ENCODE results near the gene FIS1.
"Not testable (repeated sequence)": the region's sequence is repeated elsewhere in the genome, so short reads cannot be mapped to it uniquely, and the experiment has no call there.

The FIS1 gene

GRCh38 chr7:101273206-101273605 is 28.3 kb upstream of the FIS1 start:
- peaks cover 11% of the 10 kb centered on the region for H3K27me3 Mint-ChIP-seq (ENCODE audit: low read depth)
- no peaks in the 10 kb centered on the region for H3K36me3 Mint-ChIP-seq (ENCODE audit: low read depth)
- no peak overlapping the region for H3K4me3 Mint-ChIP-seq
- H3K27ac Mint-ChIP-seq, result no peak overlapping the region
- no peaks in the 10 kb centered on the region for H3K4me1 Mint-ChIP-seq (ENCODE audit: low read depth)
- H3K9me3 Mint-ChIP-seq, result no peaks in the 10 kb centered on the region

GRCh38 chr7:101271021-101271420 is 26.1 kb upstream of the FIS1 start:
- Mint-ChIP-seq H3K27me3 (ENCODE audit: low read depth) (peaks cover 11% of the 10 kb centered on the region), H3K4me3 (no peak overlapping the region), H3K4me1 (ENCODE audit: low read depth) (no peaks in the 10 kb centered on the region), H3K9me3 (no peaks in the 10 kb centered on the region), H3K36me3 (ENCODE audit: low read depth) (no peaks in the 10 kb centered on the region), H3K27ac (no peak overlapping the region)

- Mint-ChIP-seq H3K27me3 (ENCODE audit: low read depth) (peaks cover 15% of the 10 kb centered on the region), H3K36me3 (ENCODE audit: low read depth) (no peaks in the 10 kb centered on the region), H3K27ac (no peak overlapping the region), H3K4me3 (no peak overlapping the region), H3K9me3 (no peaks in the 10 kb centered on the region), H3K4me1 (ENCODE audit: low read depth) (no peaks in the 10 kb centered on the region)
These were observed 24.8 kb upstream of the FIS1 start for GRCh38 chr7:101269664-101270063.

DNA sequence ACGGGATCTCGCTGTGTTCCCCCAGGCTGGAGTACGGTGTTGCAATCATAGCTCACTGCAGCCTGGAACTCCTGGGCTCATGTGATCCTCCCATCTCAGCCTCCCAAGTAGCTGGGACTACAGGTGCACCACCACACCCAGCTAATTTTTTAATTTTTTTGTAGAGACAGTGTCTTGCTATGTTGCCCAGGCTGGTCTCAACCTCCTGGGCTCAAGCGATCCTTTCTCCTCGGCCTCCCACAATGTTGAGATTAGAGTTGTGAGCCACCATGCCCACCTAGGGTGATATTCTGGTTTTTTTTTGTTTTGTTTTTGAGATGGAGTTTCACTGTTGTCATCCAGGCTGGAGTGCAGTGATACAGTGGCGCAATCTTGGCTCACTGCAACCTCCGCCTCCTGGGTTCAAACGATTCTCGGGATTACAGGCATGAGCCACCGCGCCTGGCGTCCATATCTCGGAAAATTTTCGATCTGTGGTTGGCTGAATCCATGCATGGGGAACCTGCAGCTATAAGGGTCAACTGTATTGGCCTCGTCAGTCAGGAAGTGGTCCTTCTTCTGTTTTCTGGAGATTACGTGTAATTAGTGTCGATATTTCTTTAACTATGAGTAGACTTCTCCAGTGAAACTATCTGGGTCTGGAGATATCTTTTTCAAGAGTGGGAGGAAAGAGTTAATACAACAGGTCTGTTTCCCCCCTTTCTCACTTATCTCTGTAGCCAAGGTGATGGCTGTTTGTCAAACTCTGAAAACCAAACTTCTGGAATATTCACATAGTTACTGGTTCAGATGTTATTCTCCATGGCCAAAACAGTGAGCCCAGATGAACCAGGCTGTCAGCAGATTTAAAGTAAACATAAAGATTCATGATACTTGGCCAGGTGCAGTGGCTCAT is 21.0 kb upstream of the FIS1 start:
- peaks cover 6% of the 10 kb centered on the region for H3K27me3 Mint-ChIP-seq (ENCODE audit: low read depth)
- no peak overlapping the region for H3K4me3 Mint-ChIP-seq
- no peaks in the 10 kb centered on the region for H3K36me3 Mint-ChIP-seq (ENCODE audit: low read depth)
- H3K9me3 Mint-ChIP-seq, result no peaks in the 10 kb centered on the region
- H3K4me1 Mint-ChIP-seq (ENCODE audit: low read depth), result no peaks in the 10 kb centered on the region
- no peak overlapping the region for H3K27ac Mint-ChIP-seq

DNA sequence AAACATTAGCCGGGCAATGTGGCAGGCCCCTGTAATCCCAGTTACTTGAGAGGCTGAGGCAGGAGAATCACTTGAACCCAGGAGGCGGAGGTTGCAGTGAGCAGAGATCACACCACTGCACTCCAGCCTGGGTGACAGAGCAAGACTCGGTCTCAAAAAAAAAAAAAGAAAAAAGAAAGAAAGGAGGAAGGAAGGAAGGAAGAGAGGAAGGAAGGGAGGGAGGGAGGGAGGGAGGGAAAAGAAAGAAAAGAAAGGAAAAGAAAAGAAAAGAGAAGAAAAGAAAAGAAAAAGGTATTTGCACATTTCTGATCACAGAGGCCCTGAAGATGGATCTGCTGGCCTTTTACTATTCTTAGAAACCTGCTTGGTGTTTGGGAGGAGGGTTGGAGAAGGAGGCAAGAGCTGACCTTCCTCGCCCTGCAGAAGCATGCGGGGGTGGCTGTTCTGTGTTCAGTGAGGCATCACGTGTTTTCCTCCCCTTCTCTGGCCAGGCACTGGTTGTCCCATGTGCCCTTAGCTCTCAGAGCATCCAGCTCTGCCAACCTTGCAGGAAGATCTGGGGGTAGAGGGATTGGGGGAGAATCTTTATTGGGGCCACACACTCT is 19.3 kb upstream of the FIS1 start:
- not testable (repeated sequence) for H3K27ac Mint-ChIP-seq; H3K9me3 Mint-ChIP-seq; H3K4me1 Mint-ChIP-seq (ENCODE audit: low read depth); H3K27me3 Mint-ChIP-seq (ENCODE audit: low read depth); H3K36me3 Mint-ChIP-seq (ENCODE audit: low read depth); H3K4me3 Mint-ChIP-seq

GRCh38 chr7:101258243-101258731 is 13.4 kb upstream of the FIS1 start:
- H3K4me1 Mint-ChIP-seq (ENCODE audit: low read depth), result no peaks in the 10 kb centered on the region
- no peaks in the 10 kb centered on the region for H3K27me3 Mint-ChIP-seq (ENCODE audit: low read depth)
- no peaks in the 10 kb centered on the region for H3K36me3 Mint-ChIP-seq (ENCODE audit: low read depth)
- no peaks in the 10 kb centered on the region for H3K9me3 Mint-ChIP-seq
- no peak overlapping the region for H3K27ac Mint-ChIP-seq
- H3K4me3 Mint-ChIP-seq, result no peak overlapping the region

DNA sequence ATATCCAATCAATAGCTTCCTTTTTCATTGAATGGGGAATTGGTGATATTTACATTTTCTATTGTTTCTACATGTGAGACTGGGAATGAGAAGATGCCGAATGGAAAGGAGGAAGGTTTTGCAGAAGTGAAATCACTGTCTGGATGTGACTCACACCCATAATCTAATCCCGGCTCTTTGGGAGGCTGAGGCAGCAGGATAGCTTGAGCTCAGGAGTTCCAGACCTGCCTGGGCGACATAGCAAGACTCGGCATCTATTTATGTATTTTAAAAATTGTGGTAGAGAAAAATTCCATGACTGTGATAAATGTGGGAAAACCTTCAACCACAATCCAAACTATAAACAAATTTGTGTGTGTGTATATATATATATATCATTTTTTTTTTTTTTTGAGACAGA is 10.9 kb upstream of the FIS1 start:
- Mint-ChIP-seq H3K36me3 (ENCODE audit: low read depth) (peaks cover 6% of the 10 kb centered on the region), H3K4me1 (ENCODE audit: low read depth) (peaks cover 7% of the 10 kb centered on the region), H3K9me3 (no peaks in the 10 kb centered on the region), H3K4me3 (no peak overlapping the region), H3K27ac (no peak overlapping the region), H3K27me3 (ENCODE audit: low read depth) (no peaks in the 10 kb centered on the region)

DNA sequence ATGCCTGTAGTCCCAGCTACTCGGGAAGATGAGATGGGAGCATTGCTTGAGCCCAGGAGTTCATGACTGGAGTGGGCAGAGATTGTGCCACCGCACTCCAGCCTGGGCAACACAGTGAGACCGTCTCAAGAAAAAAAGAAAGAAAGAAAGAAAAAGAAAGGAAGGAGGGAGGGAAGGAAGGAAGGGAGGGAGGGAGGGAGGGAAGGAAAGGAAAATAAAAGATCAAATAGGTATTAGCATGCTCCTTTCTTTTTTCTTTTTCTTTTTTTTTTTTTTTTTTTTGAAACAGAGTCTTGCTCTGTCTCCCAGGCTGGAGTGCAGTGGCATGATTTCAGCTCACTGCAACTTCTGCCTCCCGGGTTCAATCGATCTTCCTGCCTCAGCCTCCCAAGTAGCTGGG is 8.3 kb upstream of the FIS1 start:
- H3K36me3 Mint-ChIP-seq (ENCODE audit: low read depth), result peaks cover 13% of the 10 kb centered on the region
- H3K27me3 Mint-ChIP-seq (ENCODE audit: low read depth); H3K9me3 Mint-ChIP-seq; H3K27ac Mint-ChIP-seq: not testable (repeated sequence)
- peaks cover 16% of the 10 kb centered on the region for H3K4me1 Mint-ChIP-seq (ENCODE audit: low read depth)
- peak overlapping the region; percentile 99 for H3K4me3 Mint-ChIP-seq

- peaks cover 15% of the 10 kb centered on the region for H3K36me3 Mint-ChIP-seq (ENCODE audit: low read depth)
- peaks cover 21% of the 10 kb centered on the region for H3K4me1 Mint-ChIP-seq (ENCODE audit: low read depth)
- no peaks in the 10 kb centered on the region for H3K27me3 Mint-ChIP-seq (ENCODE audit: low read depth)
- H3K9me3 Mint-ChIP-seq, result no peaks in the 10 kb centered on the region
- H3K4me3 Mint-ChIP-seq, result peak overlapping the region; percentile 99
- peak overlapping the region; percentile 96 for H3K27ac Mint-ChIP-seq
These were observed 7.2 kb upstream of the FIS1 start for GRCh38 chr7:101251871-101252659.

GRCh38 chr7:101250324-101250723 is 5.4 kb upstream of the FIS1 start:
- Mint-ChIP-seq H3K4me1 (ENCODE audit: low read depth) (peaks cover 27% of the 10 kb centered on the region), H3K27me3 (ENCODE audit: low read depth) (no peaks in the 10 kb centered on the region), H3K9me3 (no peaks in the 10 kb centered on the region), H3K36me3 (ENCODE audit: low read depth) (peaks cover 15% of the 10 kb centered on the region), H3K27ac (peak overlapping the region; percentile 1), H3K4me3 (peak overlapping the region; percentile 60)

GRCh38 chr7:101248276-101248675 is 3.4 kb upstream of the FIS1 start:
- Mint-ChIP-seq H3K36me3 (ENCODE audit: low read depth) (peaks cover 17% of the 10 kb centered on the region), H3K9me3 (no peaks in the 10 kb centered on the region), H3K4me1 (ENCODE audit: low read depth) (peaks cover 36% of the 10 kb centered on the region), H3K4me3 (no peak overlapping the region), H3K27me3 (ENCODE audit: low read depth) (no peaks in the 10 kb centered on the region), H3K27ac (no peak overlapping the region)

DNA sequence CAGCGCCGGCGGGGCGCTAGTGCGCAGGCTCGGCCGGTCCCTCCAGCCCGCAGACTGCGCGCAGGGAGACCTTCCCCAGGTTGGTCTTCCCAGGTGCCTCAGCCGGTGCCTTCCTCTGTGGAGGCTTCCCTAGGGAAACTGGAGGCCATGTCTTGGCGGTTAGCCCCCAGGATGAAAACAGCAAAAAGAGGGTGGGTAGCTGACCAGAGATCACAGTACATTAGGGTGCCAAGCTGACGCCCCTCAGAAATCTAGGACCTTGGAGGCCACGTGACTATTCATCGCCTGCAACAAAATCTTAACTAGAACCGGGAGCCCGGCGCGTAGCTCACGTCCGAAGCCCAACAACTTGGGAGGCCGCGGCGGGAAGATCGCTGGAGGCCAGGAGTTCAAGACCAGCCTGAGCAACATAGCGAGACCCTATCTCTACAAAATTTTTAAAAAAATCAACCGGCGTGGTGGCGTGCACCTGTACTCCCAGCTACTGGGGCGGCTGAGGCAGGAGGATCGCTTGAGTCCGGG is 327 bp upstream of the FIS1 start:
- Mint-ChIP-seq H3K36me3 (ENCODE audit: low read depth) (peaks cover 8% of the 10 kb centered on the region), H3K4me1 (ENCODE audit: low read depth) (peaks cover 29% of the 10 kb centered on the region), H3K27ac (peak overlapping the region; percentile 96), H3K9me3 (no peaks in the 10 kb centered on the region), H3K27me3 (ENCODE audit: low read depth) (no peaks in the 10 kb centered on the region), H3K4me3 (peak overlapping the region; percentile 92)

GRCh38 chr7:101243646-101244374 is 1.1 kb downstream of the FIS1 start:
- Mint-ChIP-seq H3K36me3 (ENCODE audit: low read depth) (peaks cover 5% of the 10 kb centered on the region), H3K4me3 (peak overlapping the region; percentile 92), H3K27me3 (ENCODE audit: low read depth) (no peaks in the 10 kb centered on the region), H3K4me1 (ENCODE audit: low read depth) (peaks cover 26% of the 10 kb centered on the region), H3K27ac (peak overlapping the region; percentile 96), H3K9me3 (no peaks in the 10 kb centered on the region)

Data from T-helper 1 cell treated with Interleukin-12 subunit alpha and Interleukin-12 subunit beta and Interleukin-4 antibody, amounts not matched to agents 30 μg/mL and 1 μg/mL, for 36 hours (primary cell).